ENCODE results near the gene CPS1. TPM values are rescaled to one million over a fixed set of nuclear protein-coding genes. Genes with fewer than 3 reads are reported as not detected.

CPS1 gene
- total RNA-seq, 1 donor from 2014 or later, result 8.8 TPM

DNA sequence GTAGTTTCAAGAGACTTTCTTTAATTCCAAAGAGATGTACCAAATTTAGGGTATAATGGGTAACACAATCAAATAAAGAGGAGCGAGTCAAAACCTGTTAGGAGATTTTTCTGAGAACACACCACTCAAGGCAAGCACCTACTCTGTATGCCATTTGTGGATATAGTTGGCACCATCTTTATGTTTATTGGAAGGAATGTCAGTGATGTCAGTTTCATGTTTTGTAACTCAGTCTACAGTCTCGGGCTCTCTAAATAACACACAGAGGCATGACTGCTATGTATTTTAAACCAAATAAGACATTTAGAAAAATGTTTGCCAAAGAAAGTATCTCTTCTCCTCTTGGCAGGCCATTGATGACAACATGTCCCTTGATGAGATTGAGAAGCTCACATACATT is 59.7 kb downstream of the CPS1 start:
- intact Hi-C loops (cut with DNase I), result no loop called here
- TF ChIP-seq POLR2A (IDR thresholded peaks at IDR 0.05) (no peak), POLR2AphosphoS5 (IDR thresholded peaks at IDR 0.05; ENCODE audit: insufficient read depth in 1 of 2, low read depth in 1 of 2) (no peak)
- TF ChIP-seq, protein P1, sequence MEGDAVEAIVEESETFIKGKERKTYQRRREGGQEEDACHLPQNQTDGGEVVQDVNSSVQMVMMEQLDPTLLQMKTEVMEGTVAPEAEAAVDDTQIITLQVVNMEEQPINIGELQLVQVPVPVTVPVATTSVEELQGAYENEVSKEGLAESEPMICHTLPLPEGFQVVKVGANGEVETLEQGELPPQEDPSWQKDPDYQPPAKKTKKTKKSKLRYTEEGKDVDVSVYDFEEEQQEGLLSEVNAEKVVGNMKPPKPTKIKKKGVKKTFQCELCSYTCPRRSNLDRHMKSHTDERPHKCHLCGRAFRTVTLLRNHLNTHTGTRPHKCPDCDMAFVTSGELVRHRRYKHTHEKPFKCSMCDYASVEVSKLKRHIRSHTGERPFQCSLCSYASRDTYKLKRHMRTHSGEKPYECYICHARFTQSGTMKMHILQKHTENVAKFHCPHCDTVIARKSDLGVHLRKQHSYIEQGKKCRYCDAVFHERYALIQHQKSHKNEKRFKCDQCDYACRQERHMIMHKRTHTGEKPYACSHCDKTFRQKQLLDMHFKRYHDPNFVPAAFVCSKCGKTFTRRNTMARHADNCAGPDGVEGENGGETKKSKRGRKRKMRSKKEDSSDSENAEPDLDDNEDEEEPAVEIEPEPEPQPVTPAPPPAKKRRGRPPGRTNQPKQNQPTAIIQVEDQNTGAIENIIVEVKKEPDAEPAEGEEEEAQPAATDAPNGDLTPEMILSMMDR (IDR thresholded peaks at IDR 0.05), result no peak

DNA sequence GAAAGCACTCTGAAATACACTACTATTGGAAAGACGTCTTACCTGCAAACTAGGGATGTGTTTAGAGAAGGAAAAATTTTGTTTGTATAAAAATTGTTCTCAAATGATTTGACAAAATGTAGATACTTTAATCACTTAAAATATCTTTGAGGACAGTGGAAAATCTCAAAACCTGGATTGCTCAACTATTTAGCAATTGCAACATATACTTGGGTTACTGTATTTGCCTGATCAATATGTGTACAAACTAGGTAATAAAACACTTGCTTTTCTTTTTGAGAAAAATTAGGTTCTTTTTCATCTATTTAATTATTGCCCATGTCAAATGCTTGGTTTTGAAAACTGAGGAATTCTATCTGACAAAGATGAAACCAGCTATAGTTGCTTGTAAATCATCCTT is 60.9 kb downstream of the CPS1 start:
- Histone ChIP-seq H3K27me3 (no peaks in the 10 kb centered on the region), H3K27ac (no peak overlapping the region), H3K36me3 (no peaks in the 10 kb centered on the region), H3K4me1 (no peaks in the 10 kb centered on the region), H3K4me3 (no peak overlapping the region), H3K9me3 (no peaks in the 10 kb centered on the region)
- TF ChIP-seq POLR2AphosphoS5 (IDR thresholded peaks at IDR 0.05; ENCODE audit: insufficient read depth in 1 of 2, low read depth in 1 of 2), result no peak
- TF ChIP-seq, protein P1 (IDR thresholded peaks at IDR 0.05), result no peak
- TF ChIP-seq POLR2A (IDR thresholded peaks at IDR 0.05), result no peak
- no peak for DNase-seq (ENCODE audit: extremely low spot score in 2 of 2)
- intact Hi-C loops (cut with DNase I), result no loop called here

More for the DNA sequence above, 59.7 kb downstream of the CPS1 start:
- H3K4me1 ChIP-seq, result no peaks in the 10 kb centered on the region
- H3K27ac ChIP-seq, result no peak overlapping the region
- no peaks in the 10 kb centered on the region for H3K27me3 ChIP-seq
- no peak for DNase-seq (ENCODE audit: extremely low spot score in 2 of 2)
- H3K9me3 ChIP-seq, result no peaks in the 10 kb centered on the region
- H3K4me3 ChIP-seq, result no peak overlapping the region
- H3K36me3 ChIP-seq, result no peaks in the 10 kb centered on the region

- no peak for DNase-seq (ENCODE audit: extremely low spot score in 2 of 2)
- no peaks in the 10 kb centered on the region for H3K9me3 ChIP-seq
- no peaks in the 10 kb centered on the region for H3K4me1 ChIP-seq
- no peak overlapping the region for H3K27ac ChIP-seq
- intact Hi-C loops (cut with DNase I), result no loop called here
- no peaks in the 10 kb centered on the region for H3K36me3 ChIP-seq
- TF ChIP-seq, protein P1 (IDR thresholded peaks at IDR 0.05), result no peak
- no peak for TF ChIP-seq POLR2AphosphoS5 (IDR thresholded peaks at IDR 0.05; ENCODE audit: insufficient read depth in 1 of 2, low read depth in 1 of 2)
- TF ChIP-seq POLR2A (IDR thresholded peaks at IDR 0.05), result no peak
- no peak overlapping the region for H3K4me3 ChIP-seq
- H3K27me3 ChIP-seq, result no peaks in the 10 kb centered on the region
Measured at GRCh38 chr2:210617732-210618330, 61.4 kb downstream of the CPS1 start.

DNA sequence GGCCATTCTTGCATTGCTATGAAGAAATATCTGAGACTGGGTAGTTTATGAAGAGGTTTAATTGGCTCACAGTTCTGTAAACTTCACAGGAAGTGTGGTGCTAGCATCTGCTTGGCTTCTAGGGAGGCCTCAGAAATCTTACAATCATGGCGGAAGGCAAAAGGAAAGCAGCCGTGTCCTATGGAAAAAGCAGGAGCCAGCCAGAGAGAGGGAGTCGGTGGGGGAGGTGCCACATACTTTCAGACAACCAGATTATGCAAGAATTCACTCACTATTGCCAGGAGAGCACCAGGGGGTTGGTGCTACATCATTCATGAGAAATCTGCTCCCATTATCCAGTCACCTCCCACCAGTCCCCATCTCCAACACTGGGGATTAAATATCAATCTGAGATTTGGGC is 64.1 kb downstream of the CPS1 start:
- intact Hi-C loops (cut with DNase I), result no loop called here
- H3K9me3 ChIP-seq, result no peaks in the 10 kb centered on the region
- H3K27me3 ChIP-seq, result no peaks in the 10 kb centered on the region
- DNase-seq (ENCODE audit: extremely low spot score in 2 of 2), result no peak
- H3K4me1 ChIP-seq, result no peaks in the 10 kb centered on the region
- no peak overlapping the region for H3K27ac ChIP-seq
- H3K36me3 ChIP-seq, result no peaks in the 10 kb centered on the region
- H3K4me3 ChIP-seq, result no peak overlapping the region
- TF ChIP-seq, protein P1 (IDR thresholded peaks at IDR 0.05), result no peak
- no peak for TF ChIP-seq POLR2AphosphoS5 (IDR thresholded peaks at IDR 0.05; ENCODE audit: insufficient read depth in 1 of 2, low read depth in 1 of 2)
- TF ChIP-seq POLR2A (IDR thresholded peaks at IDR 0.05), result no peak

GRCh38 chr2:210623506-210623905 is 67.1 kb downstream of the CPS1 start:
- no peak for DNase-seq (ENCODE audit: extremely low spot score in 2 of 2)
- TF ChIP-seq, protein P1 (IDR thresholded peaks at IDR 0.05), result no peak
- no peak for TF ChIP-seq POLR2AphosphoS5 (IDR thresholded peaks at IDR 0.05; ENCODE audit: insufficient read depth in 1 of 2, low read depth in 1 of 2)
- no peak for TF ChIP-seq POLR2A (IDR thresholded peaks at IDR 0.05)
- no peaks in the 10 kb centered on the region for H3K36me3 ChIP-seq
- intact Hi-C loops (cut with DNase I), result no loop called here
- H3K27me3 ChIP-seq, result no peaks in the 10 kb centered on the region
- H3K27ac ChIP-seq, result no peak overlapping the region
- no peaks in the 10 kb centered on the region for H3K9me3 ChIP-seq
- H3K4me1 ChIP-seq, result no peaks in the 10 kb centered on the region
- no peak overlapping the region for H3K4me3 ChIP-seq
